GM18870 (cell line): Measurements from ENCODE around the gene ZNF780A.
"Not testable (repeated sequence)": the region's sequence is repeated elsewhere in the genome, so short reads cannot be mapped to it uniquely, and the experiment has no call there.

ENCODE experiments used
- ATAC-seq: cut with Tn5 transposase; IDR thresholded peaks from one replicate; pipeline ENCODE4 v1.9.1; 2021; ENCODE audit warnings: moderate library complexity; ENCODE audit not compliant: unreplicated experiment

The ZNF780A gene

GRCh38 chr19:40090241-40091204 is at the start of gene ZNF780A:
TSS of gene ZNF780A (minus strand) at chr19:40090943. CDS start at chr19:40084753, 6,190 bp downstream.
- no peak for ATAC-seq

DNA sequence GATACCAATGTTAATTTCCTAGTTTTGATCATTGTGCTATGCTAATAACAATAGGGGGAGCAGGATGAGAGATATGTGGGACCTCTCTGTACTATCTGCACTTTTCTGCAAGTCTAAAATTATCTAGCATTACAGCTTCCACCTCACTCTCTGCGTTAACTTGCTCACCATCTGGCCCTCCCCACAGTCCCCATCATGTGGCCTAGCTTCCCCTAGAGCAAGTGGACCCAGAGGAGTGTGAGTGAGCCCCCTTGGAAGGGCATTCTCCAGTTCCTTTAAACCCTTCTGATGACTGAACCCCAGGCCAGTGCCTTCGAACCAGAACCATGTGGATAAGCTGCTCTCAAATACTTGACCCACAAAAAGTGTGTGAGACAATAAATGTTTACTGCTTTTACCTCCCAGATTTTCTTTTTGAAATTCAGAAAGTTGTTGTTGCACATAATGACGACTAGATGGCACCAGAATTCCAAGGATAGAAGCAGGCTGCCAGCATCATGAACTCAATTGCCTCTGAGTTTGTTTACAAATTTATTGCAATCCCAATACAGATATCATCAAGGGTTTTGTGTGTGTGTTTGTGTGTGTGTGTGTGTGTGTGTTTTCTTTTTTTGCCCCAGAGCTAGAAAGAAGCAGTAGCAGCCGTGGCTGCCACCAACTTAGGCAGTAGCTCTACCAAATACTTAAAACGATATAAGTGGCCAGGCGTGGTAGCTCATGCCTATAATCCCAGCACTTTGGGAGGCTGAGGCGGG is 49.0 kb upstream of the ZNF780A start:
- ATAC-seq, result no peak

DNA sequence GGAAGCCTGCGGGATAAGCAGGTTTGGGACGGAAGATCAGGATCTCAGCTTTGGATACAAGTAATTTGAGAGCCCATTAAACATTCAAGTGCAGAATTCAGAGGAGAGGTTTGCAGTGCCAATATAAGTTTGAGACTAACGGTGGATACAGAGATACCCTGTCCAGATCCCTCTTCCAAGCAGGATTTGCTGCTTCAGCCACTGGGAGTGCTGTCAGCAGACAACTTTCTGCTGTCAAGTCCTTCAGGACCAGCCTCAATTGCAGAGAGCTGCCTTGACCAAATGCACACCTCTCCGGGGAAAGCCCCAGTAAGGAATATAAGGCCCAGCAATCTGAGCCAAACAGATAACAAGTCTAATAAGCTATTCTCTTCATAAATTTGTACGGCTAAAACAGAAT is 46.1 kb upstream of the ZNF780A start:
- ATAC-seq, result no peak

- no peak for ATAC-seq
These were observed 44.1 kb upstream of the ZNF780A start for GRCh38 chr19:40134866-40135265.

GRCh38 chr19:40133491-40133890 is 42.7 kb upstream of the ZNF780A start:
- no peak for ATAC-seq

DNA sequence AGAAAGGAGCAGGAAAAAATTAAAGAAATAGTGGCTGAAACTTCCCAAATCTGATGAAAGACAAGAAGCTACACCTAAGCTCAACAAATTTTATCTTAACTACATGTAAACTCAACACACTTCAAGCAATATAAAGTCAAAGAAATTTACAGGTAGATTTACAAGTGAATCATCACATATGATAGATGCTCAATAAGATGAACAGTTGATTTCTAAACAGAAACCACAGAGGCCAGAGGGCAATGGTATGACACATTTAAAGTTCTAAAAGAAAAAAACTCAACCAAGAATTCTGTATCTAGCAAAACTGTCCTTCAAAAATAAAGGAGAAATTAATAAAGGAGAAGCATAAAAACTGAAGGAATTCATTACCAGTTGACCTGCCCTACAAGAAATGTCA is 39.3 kb upstream of the ZNF780A start:
- ATAC-seq, result no peak

- ATAC-seq, result no peak
These were observed 38.7 kb upstream of the ZNF780A start for GRCh38 chr19:40129425-40129824.

DNA sequence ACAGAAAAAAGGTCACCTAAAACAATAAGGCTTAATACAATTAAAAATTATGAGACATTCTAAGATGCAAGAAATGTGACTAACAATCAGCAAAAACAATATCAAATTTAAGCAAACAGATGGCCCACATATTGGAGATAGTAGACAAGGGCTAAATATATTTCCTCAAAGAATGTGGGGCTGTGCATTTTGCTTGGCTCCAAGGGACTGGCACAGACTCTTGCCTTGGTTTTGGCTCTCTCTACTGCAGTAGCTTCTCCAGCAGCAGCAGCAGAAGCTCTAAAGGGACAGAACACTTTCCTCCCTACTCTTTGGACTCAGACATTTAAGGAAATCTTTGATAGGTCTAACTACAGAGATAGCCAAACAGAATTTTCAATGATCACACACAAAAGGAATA is 38.2 kb upstream of the ZNF780A start:
- no peak for ATAC-seq

DNA sequence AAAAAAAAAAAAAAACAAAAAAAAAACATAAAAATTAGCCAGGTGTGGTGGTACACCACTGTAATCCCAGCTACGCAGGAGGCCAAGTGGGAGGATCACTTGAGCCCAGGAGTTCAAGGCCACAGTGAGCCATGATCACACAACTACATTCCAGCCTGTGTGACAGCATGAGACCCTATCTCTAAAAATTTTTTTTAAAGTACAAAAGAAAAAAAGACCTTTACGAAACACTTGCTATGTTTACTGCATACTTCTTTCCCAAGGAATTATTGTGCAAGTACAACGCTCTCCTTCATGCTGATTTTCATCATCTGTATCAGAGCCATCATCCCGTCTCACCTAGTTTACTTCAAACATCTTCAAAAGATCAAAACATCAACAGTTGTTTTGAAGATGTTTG is 28.6 kb upstream of the ZNF780A start:
- no peak for ATAC-seq

DNA sequence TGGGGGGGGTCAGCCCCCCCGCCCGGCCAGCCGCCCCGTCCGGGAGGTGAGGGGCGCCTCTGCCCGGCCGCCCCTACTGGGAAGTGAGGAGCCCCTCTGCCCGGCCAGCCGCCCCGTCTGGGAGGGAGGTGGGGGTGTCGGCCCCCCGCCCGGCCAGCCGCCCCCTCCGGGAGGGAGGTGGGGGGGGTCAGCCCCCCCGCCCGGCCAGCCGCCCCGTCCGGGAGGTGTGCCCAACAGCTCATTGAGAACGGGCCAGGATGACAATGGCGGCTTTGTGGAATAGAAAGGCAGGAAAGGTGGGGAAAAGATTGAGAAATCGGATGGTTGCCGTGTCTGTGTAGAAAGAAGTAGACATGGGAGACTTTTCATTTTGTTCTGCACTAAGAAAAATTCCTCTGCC is 27.9 kb upstream of the ZNF780A start:
- not testable (repeated sequence) for ATAC-seq

GRCh38 chr19:40116075-40116474 is 25.3 kb upstream of the ZNF780A start:
- ATAC-seq, result no peak

- ATAC-seq, result not testable (repeated sequence)
These were observed 23.4 kb upstream of the ZNF780A start for GRCh38 chr19:40114119-40114518.

DNA sequence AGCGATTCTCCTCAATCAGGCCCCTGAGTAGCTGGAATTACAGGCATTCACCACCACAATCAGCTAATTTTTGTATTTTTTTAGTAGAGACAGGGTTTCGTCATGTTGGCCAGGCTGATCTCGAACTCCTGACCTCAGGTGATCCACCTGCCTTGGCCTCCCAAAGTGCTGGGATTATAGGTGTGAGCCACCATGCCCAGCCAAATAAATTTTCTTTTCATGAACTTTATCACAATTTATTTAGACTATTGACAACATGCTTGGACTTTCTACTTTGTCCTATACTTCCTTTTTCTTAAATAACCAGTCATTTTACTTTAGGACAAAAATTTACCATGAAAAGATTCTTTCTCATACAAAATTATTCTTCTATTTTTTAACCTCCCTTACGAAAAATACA is 21.5 kb upstream of the ZNF780A start:
- ATAC-seq, result not testable (repeated sequence)

DNA sequence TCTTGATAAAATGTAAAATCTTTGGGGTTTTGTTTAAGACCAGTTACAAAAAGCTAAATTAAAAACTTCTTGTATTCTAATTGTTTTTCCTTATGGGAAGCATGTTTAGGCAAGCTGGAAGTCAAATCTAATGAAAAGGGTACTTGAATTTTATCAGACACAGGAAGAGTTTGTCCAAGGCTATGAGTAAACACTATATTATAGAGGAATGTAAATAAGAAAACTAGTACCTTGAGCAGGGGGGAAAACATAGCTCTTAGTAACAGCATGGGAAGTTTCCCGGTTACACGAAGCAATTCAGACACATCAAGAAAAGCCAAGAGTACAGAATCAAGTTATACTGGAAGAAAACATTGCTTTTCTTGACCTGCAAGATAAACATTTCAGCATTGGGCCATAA is 19.8 kb upstream of the ZNF780A start:
- no peak for ATAC-seq

GRCh38 chr19:40104754-40105153 is 14.0 kb upstream of the ZNF780A start:
- no peak for ATAC-seq

DNA sequence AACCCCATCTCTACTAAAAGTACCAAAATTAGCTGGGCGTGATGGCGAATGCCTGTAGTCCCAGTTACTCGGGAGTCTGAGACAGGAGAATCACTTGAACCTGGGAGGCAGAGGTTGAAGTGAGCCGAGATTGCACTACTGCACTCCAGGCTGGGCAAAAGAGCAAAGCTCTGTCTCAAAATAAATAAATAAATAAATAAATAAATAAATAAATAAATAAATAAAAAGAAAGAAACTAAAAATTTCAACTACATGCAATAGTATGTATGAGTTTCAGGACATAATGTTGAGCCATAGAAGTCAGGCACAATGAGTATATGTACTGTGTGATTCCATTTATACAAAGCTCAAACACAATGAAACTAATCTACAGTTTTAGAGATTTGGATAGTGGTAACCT is 12.9 kb upstream of the ZNF780A start:
- no peak for ATAC-seq

GRCh38 chr19:40101813-40102212 is 11.1 kb upstream of the ZNF780A start:
- no peak for ATAC-seq

DNA sequence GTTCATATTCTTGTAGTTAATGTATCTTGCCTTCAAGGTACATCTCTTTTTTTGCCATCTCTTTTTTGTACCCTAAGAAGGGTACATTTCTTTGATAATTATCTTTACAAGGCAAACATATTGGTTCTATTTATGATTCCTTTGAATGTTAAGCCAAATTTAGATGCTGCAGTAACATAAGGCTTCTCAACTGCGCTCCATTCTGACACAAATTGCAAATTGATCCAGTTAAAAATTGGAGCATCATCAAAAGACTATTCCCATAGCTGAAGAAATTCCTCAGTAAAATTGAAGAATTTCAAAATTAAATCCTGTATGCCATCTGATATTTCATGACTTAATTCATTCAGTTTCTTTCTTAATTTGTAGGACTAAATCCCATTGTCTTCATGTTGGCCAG is 2.7 kb upstream of the ZNF780A start:
- no peak for ATAC-seq

- ATAC-seq, result no peak
These were observed 724 bp upstream of the ZNF780A start for GRCh38 chr19:40091205-40092129.

GRCh38 chr19:40089462-40089861 is 1.3 kb downstream of the ZNF780A start:
- ATAC-seq, result no peak
